HepG2 (cell line): ENCODE measurements around the gene SEC14L1. TPM values are rescaled to one million over a fixed set of nuclear protein-coding genes. Genes with fewer than 3 reads are reported as not detected.

Experiments
- ATAC-seq: fragments of 200-7000 bp; cut with Tn5 transposase; 3 replicates; pipeline ENCODE4 v1.9.1; 2020; ENCODE audit warnings: mild to moderate bottlenecking, moderate library complexity
- BruUV-seq: library from RNA; stranded (reverse); fragments of 400-500 nt; replicated peaks from 2 replicates; lab custom pipeline; 2021; lab: Mats Ljungman, UMichigan
- CTCF ChIA-PET: fragments of 300-600 bp; formaldehyde crosslinking; extraction: SDS; loops from one replicate; lab custom pipeline; 2021; ENCODE audit warnings: low total read pairs, inconsistent platforms, low intra/inter-chr PET ratio; lab: Yijun Ruan, JAX
- POLR2A ChIA-PET: fragments of 350-600 bp; sonication (Branson Sonifier 250); formaldehyde crosslinking; loops from one replicate; lab custom pipeline; 2020; ENCODE audit warnings: antibody characterized with exemption, inconsistent platforms; lab: Yijun Ruan, JAX
- DNase-seq: peaks from one replicate; pipeline ENCODE4 v3.0.0-alpha.2; 2015; ENCODE audit warnings: low spot score
- FAIRE-seq: peaks from 3 replicates; lab custom pipeline; 2011; peaks lifted over from hg19 to GRCh38; lab: Jason Lieb, UNC
- H2AFZ ChIP-seq: one replicate; pipeline ENCODE4 v1.6.1; 2011; ENCODE audit warnings: low read length, inconsistent platforms
- H3K27ac ChIP-seq: fragments of 300-600 bp; 3 replicates; pipeline ENCODE4 v1.8.0; 2011; ENCODE audit warnings: mixed run types, mild to moderate bottlenecking, mixed read lengths, low read length, inconsistent platforms; ENCODE audit not compliant: insufficient read depth; ENCODE audit errors: extremely low read length
- H3K27me3 ChIP-seq, 2 experiments: fragments of 200-600 bp in 1 of 2; 2 replicates in 1 of 2; 3 replicates in 1 of 2; pipeline versions ENCODE4 v1.6.0 to v1.8.0; 2011; ENCODE audit warnings: low read length in 2 of 2, mild to moderate bottlenecking in 2 of 2, moderate library complexity in 2 of 2, inconsistent platforms in 1 of 2; ENCODE audit not compliant: insufficient read depth in 2 of 2, control insufficient read depth in 1 of 2
- H3K36me3 ChIP-seq, 2 experiments: fragments of 200-600 bp in 1 of 2; replicated peaks in 1 of 2; 2 replicates in 1 of 2; 3 replicates in 1 of 2; pipeline versions ENCODE4 v1.5.1 to v1.8.0; 2011; ENCODE audit warnings: low read length in 2 of 2, inconsistent platforms in 1 of 2; ENCODE audit not compliant: insufficient read depth in 2 of 2, control insufficient read depth in 1 of 2
- H3K4me1 ChIP-seq: 2 replicates; pipeline ENCODE4 v1.5.1; 2012; ENCODE audit warnings: low read length, inconsistent platforms; ENCODE audit not compliant: insufficient read depth
- H3K4me2 ChIP-seq: 2 replicates; pipeline ENCODE4 v1.6.0; 2011; ENCODE audit warnings: low read depth, low read length, inconsistent platforms
- H3K4me3 ChIP-seq, 3 experiments: fragments of 200-600 bp in 1 of 3; sonication (generic), shearing (Covaris generic) in 1 of 3; replicated peaks in 1 of 3; 2 replicates each; pipeline ENCODE4 v1.5.1; 2011 to 2016; ENCODE audit warnings: low read length in 3 of 3, inconsistent platforms in 2 of 3, low read depth in 2 of 3, mild to moderate bottlenecking in 2 of 3, control low read depth in 1 of 3, mixed read lengths in 1 of 3; ENCODE audit not compliant: insufficient read depth in 1 of 3
- H3K79me2 ChIP-seq: one replicate; pipeline ENCODE4 v1.6.1; 2011; ENCODE audit warnings: low read length, inconsistent platforms; ENCODE audit not compliant: insufficient read depth
- H3K9ac ChIP-seq: 2 replicates; pipeline ENCODE4 v1.6.0; 2011; ENCODE audit warnings: mild to moderate bottlenecking, low read depth, low read length, inconsistent platforms; ENCODE audit not compliant: insufficient read depth
- H3K9me3 ChIP-seq: 2 replicates; pipeline ENCODE4 v1.5.1; 2012; ENCODE audit warnings: mild to moderate bottlenecking, low read length
- H4K20me1 ChIP-seq: 2 replicates; pipeline ENCODE4 v1.6.0; 2011; ENCODE audit warnings: inconsistent platforms, mild to moderate bottlenecking, low read length, moderate library complexity; ENCODE audit not compliant: insufficient read depth
- CBX5 ChIP-seq: sonication (generic); formaldehyde crosslinking; IDR thresholded peaks from 2 replicates; pipeline ENCODE4 v1.4.0; 2020; ENCODE audit warnings: missing genetic modification reagents, borderline replicate concordance
- DPF2 ChIP-seq: sonication (generic); formaldehyde crosslinking; IDR thresholded peaks from 2 replicates; pipeline ENCODE4 v1.4.0; 2020; ENCODE audit warnings: mild to moderate bottlenecking, low read depth, missing genetic modification reagents, borderline replicate concordance
- FOXA1 ChIP-seq, 2 experiments: fragments of 450-650 bp in 1 of 2; sonication (generic) in 1 of 2; formaldehyde crosslinking in 1 of 2; IDR thresholded peaks; 2 replicates each; pipeline versions ENCODE4 v1.4.0 to v1.6.1; 2016 to 2020; ENCODE audit warnings: missing genetic modification reagents in 1 of 2
- FOXK1 ChIP-seq: sonication (generic); formaldehyde crosslinking; IDR thresholded peaks from 2 replicates; pipeline ENCODE4 v1.4.0; 2020; ENCODE audit warnings: low read depth, missing genetic modification reagents, borderline replicate concordance
- GPN1 ChIP-seq: sonication (generic); formaldehyde crosslinking; IDR thresholded peaks from 2 replicates; pipeline ENCODE4 v1.5.1; 2020; ENCODE audit warnings: missing genetic modification reagents, borderline replicate concordance
- HNRNPK ChIP-seq: fragments of 200-400 bp; formaldehyde crosslinking; IDR thresholded peaks from 2 replicates; pipeline ENCODE4 v1.6.1; 2018; ENCODE audit warnings: low read length, low read depth, moderate library complexity, mild to moderate bottlenecking; ENCODE audit not compliant: poor library complexity, severe bottlenecking
- HOXD1 ChIP-seq: sonication (generic); formaldehyde crosslinking; IDR thresholded peaks from 2 replicates; pipeline ENCODE4 v1.5.0; 2020; ENCODE audit warnings: missing genetic modification reagents
- SCMH1 ChIP-seq: sonication (generic); formaldehyde crosslinking; IDR thresholded peaks from 2 replicates; pipeline ENCODE4 v1.9.0; 2021; ENCODE audit warnings: missing genetic modification reagents, mild to moderate bottlenecking, borderline replicate concordance
- SMARCC2 ChIP-seq: fragments of 450-650 bp; IDR thresholded peaks from 2 replicates; pipeline ENCODE4 v1.6.1; 2017; ENCODE audit warnings: antibody characterized with exemption, mild to moderate bottlenecking
- TEAD3 ChIP-seq: optimal IDR thresholded peaks from 2 replicates; pipeline ENCODE3; 2016; ENCODE audit warnings: borderline replicate concordance
- ZBTB37 ChIP-seq: sonication (generic); formaldehyde crosslinking; IDR thresholded peaks from 2 replicates; pipeline ENCODE4 v1.4.0; 2020; ENCODE audit warnings: mild to moderate bottlenecking, missing genetic modification reagents
- ZFYVE20 ChIP-seq: sonication (generic); formaldehyde crosslinking; IDR thresholded peaks from 2 replicates; pipeline ENCODE4 v1.8.0; 2023; ENCODE audit warnings: low read depth, mild to moderate bottlenecking, moderate library complexity, missing genetic modification reagents, borderline replicate concordance
- ZNF713 ChIP-seq: sonication (generic); formaldehyde crosslinking; IDR thresholded peaks from 2 replicates; pipeline ENCODE4 v1.4.0; 2020; ENCODE audit warnings: mild to moderate bottlenecking, missing genetic modification reagents
- ZNF780A ChIP-seq: sonication (generic); formaldehyde crosslinking; IDR thresholded peaks from 2 replicates; pipeline ENCODE4 v1.8.0; 2022; ENCODE audit warnings: mild to moderate bottlenecking, missing genetic modification reagents, moderate library complexity
- WGBS: methylation state at CpG from one replicate; pipeline ENCODE4 v1.1.6; 2017; ENCODE audit warnings: low lambda C conversion rate; 5-methylcytosine and 5-hydroxymethylcytosine counted together
- in situ Hi-C: cut with HindIII; loops from 2 replicates; pipeline ENCODE4 v1.10.0; 2017; ENCODE audit warnings: low pct_unique_long_range_greater_than_20kb; ENCODE audit not compliant: extremely low pct_ligation_motif_present
- intact Hi-C: fragments of 100-400 bp; cut with micrococcal nuclease; formaldehyde crosslinking; loops from one replicate; pipeline ENCODE4 v1.10.0; 2022; ENCODE audit not compliant: unreplicated experiment
- polyA plus RNA-seq, 8 experiments: library from polyadenylated mRNA; depleted of rRNA in 3 of 8; stranded (reverse) in 7 of 8; unstranded in 1 of 8; fragments of >200 nt; fragmentation: Illumina TruSeq in 4 of 8; extraction: Trizol in 4 of 8; gene quantifications; 2 replicates each; pipeline versions ENCODE4 v1.2.1 to v1.2.3, GENCODE V29; 2011 to 2016; ENCODE audit warnings: low read depth in 4 of 8, missing spikeins in 1 of 8, mixed read lengths in 1 of 8; ENCODE audit not compliant: insufficient read depth in 1 of 8
- total RNA-seq, 5 experiments: library from RNA; depleted of rRNA; stranded (reverse); fragments of >200 nt; fragmentation: Illumina TruSeq; extraction: Trizol; gene quantifications; 2 replicates each; pipeline ENCODE4 v1.2.3, GENCODE V29; 2016; ENCODE audit warnings: low read depth in 1 of 5
- TF ChIP-seq, protein P1 (sequence below): sonication (generic); formaldehyde crosslinking; IDR thresholded peaks from 2 replicates; pipeline ENCODE4 v1.8.1; 2023; ENCODE audit warnings: mild to moderate bottlenecking, missing genetic modification reagents

The SEC14L1 gene
- total and polyA plus RNA-seq, 2 of the 13 experiments (the other 11 are each of a cell fraction or from before 2014, with no cell fraction given) = 26.3 to 43.9 TPM

DNA sequence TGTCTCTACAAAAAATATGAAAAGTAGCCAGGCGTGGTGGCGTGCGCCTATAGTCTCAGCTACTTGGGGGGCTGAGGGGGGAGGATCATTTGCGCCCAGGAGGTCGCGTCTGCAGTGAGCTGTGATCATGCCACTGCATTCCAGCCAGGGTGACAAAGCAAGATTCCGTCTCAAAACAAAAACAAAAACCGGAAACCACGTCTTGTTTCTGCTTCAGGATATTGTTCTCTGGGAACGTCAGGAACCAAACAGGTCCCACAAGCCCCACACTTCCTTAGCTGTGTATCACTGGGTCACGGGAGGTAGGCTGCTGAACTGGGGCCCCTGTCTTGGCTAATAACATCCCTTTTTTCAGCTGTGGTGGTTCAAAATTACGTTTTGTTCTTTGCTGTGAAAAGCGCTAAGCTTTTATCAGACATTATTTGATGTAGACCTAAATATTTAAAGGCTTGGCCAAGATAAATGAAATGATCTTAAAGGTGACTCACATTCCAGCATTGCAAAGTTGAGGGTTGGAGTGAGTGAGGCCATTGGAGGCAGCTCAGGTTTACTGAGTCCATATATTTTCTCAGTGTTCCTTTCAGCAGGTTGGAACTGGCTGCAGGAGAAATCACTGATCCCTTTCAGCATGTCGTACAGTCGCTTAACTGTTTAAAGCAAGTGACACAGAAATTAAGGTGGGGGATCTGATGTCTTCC is 16.4 kb upstream of the SEC14L1 start:
- peaks cover 59% of the 10 kb centered on the region for H3K4me1 ChIP-seq
- no peak for ATAC-seq
- POLR2A ChIA-PET = interaction anchor here (1.0 to 5.2 kb wide), 4 partner anchors 16 to 36 kb away, joined by 3 to 38 read pairs (median 4); partner anchors contain the start of gene SEC14L1

More for the DNA sequence above, 16.4 kb upstream of the SEC14L1 start:
- intact Hi-C loops (no loop called here), in situ Hi-C loops (no loop called here)
- no peak for FAIRE-seq
- CTCF ChIA-PET = no interaction called here
- Histone ChIP-seq H2AFZ (no peak overlapping the region), H3K27me3 (no peaks in the 10 kb centered on the region)
- TF ChIP-seq GPN1 (CRISPR knock-in tag) (no peak), CBX5 (no peak), FOXA1 (IDR thresholded peaks at IDR 0.05) (no peak), FOXA1 (CRISPR knock-in tag; IDR thresholded peaks at IDR 0.05) (no peak), DPF2 (no peak), SMARCC2 (no peak), ZBTB37 (CRISPR knock-in tag) (no peak), TEAD3 (no peak), HNRNPK (no peak), ZNF713 (no peak), ZNF780A (CRISPR knock-in tag) (no peak), HOXD1 (CRISPR knock-in tag) (no peak), FOXK1 (no peak), SCMH1 (CRISPR knock-in tag) (no peak), ZFYVE20 (no peak)
- TF ChIP-seq, protein P1, sequence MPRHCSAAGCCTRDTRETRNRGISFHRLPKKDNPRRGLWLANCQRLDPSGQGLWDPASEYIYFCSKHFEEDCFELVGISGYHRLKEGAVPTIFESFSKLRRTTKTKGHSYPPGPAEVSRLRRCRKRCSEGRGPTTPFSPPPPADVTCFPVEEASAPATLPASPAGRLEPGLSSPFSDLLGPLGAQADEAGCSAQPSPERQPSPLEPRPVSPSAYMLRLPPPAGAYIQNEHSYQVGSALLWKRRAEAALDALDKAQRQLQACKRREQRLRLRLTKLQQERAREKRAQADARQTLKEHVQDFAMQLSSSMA (CRISPR knock-in tag) = no peak
- TF ChIP-seq, all 625 proteins: peak for 0
- WGBS = 91% methylated on average over 15 of the region's 15 CpGs
- no TSS peak for BruUV-seq
- Histone ChIP-seq H3K9me3 (no peaks in the 10 kb centered on the region), H3K27ac (no peak overlapping the region), H3K9ac (no peak overlapping the region), H3K36me3 (no peaks in the 10 kb centered on the region), H3K79me2 (no peaks in the 10 kb centered on the region), H3K4me3 (no peak overlapping the region), H4K20me1 (no peaks in the 10 kb centered on the region), H3K4me2 (no peak overlapping the region)
- no peak for DNase-seq
